HG02884 (cell line): ENCODE data around the gene RSAD2.

Source experiments
- ATAC-seq: cut with Tn5 transposase; IDR thresholded peaks from one replicate; pipeline ENCODE4 v1.9.1; 2021; ENCODE audit warnings: mild to moderate bottlenecking, moderate library complexity; ENCODE audit not compliant: unreplicated experiment

The RSAD2 gene

DNA sequence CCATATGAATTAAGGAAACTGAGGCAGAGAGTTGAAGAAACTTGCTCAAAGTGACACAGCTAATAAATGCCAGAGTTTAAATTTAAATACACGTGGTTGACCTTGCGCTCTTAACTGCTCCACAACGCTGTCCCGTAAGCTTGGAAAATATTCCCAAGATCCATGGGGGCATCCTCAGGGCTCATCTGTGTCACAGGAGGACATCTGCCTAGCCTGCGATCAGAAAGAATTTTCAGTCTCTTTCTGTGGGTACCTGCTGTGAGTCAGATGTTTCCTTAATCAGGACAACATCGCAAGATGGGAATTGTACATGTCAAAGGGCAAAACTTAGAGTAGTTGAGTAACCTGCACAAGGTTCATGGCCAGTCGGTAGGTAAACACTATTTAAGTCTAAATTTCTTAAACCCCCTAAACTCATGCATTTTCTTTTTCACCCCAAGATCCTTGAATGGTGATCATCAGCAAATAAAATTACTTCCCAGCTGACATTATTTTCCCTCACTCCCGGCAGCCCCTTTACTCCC is 13.3 kb upstream of the RSAD2 start:
- no peak for ATAC-seq

DNA sequence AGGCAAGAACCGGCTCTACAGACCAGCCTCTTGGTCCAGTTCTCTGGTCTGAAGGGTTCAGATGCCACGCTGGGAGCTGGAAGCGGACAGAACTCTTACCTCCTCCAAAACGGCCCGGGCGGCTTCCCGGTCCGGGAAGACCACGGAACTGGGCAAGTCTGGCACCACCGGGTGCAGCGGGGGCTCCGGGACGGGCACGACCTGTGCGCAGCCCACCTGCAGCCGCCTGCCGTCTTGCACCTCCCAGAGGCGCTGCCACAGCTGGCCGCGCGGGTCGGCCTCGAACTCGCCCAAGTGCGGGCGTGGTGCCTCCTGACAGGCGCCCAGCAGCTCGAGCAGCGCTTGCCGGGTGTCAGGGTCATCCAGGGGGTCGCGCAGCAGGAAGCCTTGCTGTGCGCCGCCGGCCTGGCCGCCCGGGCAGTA is 12.6 kb upstream of the RSAD2 start:
- peak; percentile 21 for ATAC-seq

DNA sequence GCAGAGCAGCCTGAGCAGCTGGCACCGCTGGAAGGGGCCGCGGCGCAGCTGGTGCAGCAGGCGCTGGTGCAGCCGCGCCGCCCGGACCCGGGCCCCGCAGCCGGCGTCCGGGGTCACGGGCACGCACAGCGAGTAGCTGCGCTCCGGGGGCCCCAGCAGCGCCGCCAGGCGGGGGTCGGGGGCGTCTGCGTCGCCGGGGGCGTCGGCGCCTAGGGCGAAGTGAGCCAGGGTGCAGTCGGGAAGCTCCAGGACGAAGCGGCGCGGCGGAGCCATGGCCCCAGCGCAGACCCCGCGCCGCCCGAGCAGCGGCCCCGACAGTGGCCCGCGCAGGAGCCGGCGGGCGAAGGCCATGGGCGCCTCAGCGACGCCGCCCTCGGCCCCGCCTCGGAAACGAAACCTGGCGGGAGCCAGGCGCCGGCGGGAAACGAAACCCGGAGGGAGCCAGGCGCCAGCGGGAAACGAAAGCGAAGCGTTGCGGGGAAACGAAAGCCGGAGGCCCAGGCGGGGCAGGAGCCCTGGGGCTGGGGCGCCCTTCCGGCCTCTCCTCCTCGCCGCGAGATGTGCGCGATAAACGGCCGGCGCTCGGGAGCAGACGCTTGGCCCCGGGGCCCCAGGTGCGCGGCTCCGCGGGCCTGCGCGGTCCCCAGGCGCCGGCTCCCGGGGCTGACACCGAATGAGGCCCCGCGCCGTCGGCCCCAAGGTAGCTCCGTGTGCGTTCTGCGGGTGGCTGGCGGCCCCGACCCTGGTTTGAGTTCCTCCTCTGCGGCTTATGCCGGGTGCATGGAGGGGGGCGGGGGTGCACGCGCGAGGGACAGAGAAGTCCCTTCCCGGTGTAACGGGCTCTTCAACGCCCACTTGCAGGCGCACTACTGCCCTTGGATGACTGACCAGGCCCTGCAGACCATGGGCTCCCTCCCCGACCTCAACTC is 12.0 kb upstream of the RSAD2 start, which contains the start of gene CMPK2:
TSS of gene CMPK2 (minus strand) at position 562 of the 929 bp plus-strand sequence. CDS start at position 351, 211 bp downstream.
- ATAC-seq, result peak; percentile 75

DNA sequence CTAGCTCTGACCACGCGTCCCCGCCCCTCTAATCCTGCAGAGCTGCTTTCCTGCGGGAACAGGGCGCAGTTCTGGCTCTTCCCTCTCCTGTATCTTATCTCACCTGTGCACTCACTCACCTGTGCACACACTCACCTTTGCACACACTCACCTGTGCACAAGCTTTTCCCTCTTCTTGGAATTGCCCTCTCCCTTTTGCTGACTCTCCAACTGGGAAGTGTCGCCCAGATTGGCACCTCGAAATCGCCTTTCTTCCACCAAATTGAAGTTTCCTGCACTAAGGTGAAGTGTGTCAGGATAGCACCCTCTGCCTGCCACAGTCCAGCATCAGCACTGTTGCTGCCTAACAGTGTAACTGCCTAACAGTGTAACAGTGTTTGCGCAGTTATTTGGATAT is 11.3 kb upstream of the RSAD2 start:
- ATAC-seq, result peak; percentile 43

DNA sequence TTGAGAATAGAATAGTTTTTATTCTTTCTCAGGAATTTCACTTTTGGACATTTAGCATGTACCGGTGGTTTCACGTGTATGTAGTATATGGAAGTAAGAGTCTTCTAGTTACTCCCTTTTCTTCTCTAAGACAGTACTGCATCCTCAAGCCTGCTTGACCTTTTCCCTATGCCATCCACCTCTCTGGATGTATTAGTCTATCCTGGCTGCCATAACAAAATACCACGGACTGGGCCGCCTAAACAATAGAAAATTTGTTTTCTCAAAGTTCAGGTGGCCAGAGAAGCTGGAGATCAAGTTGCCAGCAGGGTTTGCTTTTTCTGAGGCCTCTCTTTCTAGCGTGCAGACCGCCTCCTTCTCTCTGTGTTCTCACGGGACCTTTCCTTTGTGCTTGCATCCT is 10.6 kb upstream of the RSAD2 start:
- ATAC-seq, result no peak

DNA sequence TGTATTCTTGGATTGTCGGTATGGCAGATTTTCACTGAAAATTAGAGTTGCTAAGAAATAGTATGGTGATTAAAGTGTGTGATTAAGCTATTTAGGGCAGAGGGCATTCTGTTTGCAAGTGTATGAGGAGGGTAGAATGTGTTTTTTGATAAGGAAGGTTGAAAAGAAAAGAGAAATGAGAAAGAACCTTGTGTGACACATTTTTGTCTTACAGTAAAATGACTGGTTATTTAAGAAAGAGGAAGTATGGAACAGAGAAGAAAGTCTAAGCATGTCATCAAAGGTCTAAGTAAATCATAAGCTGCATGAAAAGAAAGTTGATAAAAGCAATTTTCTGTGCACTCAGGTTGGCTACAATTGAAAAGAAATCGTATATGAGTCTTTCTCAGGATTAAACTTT is 5.2 kb upstream of the RSAD2 start:
- ATAC-seq, result peak; percentile 54

DNA sequence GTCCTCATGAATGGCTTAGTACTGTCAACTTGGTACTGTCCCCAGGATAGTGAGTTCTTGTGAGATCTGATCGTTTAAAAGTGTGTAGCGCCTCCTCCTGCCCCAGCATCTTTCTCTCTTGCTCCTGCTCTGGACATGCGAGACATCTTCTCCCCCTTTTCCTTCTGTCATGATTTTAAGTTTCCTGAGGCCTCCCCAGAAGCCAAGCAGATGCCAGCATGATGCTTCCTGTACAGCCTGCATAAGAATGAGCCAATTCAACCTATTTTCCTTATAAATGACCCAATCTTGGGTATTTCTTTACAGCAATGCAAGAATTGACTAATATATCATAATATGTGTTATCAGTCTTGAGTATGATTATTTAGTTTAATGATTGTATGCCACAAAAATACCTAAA is 3.5 kb upstream of the RSAD2 start:
- ATAC-seq, result no peak

DNA sequence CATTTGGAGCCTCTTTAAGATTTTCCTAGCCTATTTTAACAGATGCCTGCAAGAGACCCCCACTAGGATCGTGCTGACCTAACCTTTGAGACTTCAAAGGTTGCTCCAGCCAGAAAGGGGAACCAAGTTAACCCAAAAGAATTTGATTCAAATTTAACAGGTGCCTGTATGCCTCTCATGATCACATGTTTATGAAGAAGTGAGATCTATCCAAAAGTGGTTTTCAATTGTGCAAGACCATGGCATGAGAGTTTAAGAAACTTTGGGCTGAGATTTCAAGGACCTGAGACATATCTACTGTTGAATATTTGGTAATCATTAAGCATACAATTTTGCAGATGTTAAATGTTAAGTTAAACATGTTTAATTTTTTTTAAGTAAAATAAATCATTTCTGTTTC is 1.3 kb upstream of the RSAD2 start:
- no peak for ATAC-seq

DNA sequence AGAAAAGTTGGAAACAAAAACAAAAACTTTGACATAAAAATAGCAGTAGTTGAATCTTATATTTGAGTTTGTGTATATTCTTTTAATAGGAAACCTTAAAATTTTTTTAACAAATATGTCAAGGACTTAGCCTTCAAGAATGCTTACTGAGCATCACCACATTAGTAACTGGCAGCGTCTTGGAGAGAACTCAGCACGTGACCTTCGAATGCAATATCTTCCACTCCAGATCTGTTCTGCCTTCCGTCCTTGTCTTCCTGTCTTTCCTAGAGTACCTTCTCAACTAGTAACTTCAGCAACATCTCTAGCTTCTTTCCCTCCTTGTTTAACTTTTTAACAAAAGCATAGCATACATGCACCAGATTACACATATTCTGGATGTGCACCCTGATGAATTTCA is 972 bp downstream of the RSAD2 start:
- ATAC-seq, result no peak

DNA sequence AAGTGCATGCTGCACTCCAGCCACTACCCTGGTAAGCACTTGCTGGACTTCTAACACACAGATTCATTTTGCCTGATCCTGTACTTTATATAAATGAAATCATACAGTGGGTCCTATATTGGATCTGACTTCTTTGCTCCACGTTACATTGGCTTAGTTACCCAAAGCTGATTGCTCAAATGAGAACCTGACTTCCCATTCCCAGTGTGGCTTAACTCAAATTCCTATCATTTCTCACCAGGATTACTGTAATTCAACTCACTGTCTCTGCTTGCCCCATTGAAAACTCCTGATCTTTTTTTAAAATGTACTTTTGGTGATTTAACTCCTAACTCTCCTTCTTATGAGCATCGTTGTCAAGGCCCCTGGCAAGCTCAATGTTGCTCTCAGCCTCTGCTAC is 1.4 kb downstream of the RSAD2 start:
- no peak for ATAC-seq

DNA sequence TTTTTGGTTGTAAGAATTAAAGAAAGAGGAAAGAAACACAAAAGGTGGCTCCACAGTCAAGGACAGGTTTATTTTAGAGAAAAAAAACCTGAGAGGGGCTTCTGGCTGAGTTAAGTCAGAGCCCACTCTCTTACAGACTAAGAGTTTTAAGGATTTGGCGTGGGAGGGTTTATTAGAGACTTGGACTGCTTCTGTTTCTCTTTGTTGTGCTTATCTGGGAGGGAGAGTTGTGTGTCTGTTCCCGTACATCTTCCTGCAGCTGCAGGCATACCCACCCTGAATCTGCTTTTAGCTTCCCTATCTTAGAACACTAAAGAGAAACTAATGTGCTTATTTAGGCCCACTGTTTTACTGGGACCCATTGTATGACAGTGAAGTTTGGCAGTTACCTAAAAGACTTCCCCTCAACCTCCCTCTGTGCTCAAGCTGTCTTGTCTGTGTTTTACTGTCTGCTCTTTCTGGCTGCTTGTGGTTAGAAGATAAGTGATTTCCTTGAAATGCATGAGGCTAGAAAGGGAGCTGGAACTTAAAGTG is 2.7 kb downstream of the RSAD2 start:
- ATAC-seq, result no peak

DNA sequence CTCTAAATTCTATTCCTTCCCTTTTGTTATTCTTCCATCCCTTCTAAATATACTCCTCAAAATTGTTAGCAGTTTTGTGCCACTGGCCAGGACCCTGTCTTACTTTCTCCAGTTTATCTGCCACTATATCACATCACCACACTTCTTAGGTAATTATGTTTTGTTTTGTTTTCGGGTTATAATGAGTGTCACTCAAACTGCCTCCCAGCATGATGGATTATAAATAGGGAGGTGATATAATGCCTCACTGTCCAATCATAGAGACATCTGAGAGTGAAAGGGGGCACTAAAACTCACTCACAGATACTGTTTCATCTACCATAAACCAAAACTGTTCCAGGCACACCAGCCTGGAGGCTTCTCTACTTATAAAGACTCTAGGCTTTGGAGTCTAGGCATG is 3.5 kb downstream of the RSAD2 start:
- no peak for ATAC-seq

DNA sequence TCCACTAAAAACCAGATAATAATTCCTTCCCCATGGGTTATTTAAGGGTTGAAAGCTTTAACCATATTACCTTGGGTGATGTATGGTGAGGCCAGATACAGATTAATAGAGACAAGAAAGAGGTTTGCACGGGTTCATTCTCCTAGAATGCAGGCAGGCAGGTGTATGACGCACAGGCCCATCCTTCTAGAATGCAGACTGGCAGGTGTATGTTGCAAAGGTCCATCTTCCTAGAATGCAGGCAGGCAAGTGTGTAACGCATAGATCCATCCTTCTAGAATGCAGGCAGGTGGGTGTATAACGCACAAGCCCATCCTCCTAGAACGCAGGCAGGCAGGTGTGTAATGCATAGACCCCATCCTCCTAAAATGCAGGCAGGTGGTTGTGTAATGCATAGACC is 3.9 kb downstream of the RSAD2 start:
- no peak for ATAC-seq

DNA sequence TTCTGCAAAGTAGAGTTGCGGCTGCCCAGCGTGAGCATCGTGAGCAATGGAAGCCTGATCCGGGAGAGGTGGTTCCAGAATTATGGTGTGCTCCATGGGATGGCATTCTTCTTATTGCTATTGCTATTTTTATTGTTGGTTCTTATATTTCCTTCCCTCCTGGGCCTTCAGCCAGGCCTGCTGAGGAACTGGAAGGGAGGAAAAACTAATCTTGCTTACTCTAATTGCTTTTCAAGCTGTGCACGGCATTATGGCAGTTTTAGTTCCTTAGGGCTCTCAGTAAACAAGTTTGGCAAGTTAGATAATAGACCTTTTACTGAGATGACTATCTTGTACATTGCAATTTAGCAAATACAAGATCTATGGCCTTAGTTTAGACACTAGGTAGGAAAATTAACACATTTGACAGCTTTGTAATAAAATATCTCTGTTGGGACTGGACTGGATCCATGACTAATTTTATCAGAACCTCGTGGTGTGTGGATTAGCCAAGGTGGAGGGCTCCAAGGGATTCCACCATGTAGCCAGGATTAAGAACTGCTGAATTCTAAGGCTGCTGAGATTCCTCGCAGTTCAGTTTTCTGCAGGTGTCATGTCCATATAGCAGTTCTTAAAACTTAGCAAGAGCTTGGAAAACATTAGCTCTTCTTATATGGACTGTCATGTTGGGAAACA is 6.0 kb downstream of the RSAD2 start:
- ATAC-seq, result no peak

DNA sequence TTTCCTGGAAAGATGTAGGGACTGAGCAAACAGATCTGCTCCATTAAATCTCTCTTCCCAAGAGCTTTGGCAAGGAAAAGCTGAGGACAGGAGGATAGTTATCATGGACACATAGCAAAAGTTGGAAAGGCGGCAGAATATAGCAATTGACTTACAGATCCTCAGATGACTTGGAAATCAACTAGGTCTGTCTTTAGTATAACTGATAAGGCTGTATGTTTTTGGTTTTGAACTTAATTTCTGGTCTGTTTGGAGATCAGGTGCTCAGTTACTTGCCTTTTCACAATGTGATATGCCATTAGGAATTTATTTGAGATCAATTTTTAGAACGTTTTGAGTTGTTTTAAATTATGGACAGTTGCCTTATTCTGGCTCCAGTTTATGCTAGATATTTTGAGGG is 8.0 kb downstream of the RSAD2 start:
- no peak for ATAC-seq

DNA sequence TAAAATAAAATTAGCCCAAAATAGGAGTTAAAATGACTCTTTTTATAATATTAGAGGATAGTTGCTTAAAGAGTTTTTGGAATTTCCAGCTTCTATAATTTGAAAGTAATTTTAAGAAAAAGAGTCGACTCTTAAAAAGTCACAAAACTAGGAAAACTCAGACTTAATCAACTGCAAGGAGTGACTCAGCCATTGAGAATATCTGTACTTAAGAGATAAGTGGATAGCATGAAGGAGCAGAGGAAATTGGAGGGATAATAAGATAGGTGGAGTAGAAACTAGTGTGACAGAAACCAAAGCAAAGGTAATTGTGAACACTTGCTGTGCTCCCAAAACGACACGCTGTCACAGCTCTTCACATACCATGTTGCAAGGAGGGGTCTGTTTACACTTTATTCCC is 8.4 kb downstream of the RSAD2 start:
- ATAC-seq, result no peak

DNA sequence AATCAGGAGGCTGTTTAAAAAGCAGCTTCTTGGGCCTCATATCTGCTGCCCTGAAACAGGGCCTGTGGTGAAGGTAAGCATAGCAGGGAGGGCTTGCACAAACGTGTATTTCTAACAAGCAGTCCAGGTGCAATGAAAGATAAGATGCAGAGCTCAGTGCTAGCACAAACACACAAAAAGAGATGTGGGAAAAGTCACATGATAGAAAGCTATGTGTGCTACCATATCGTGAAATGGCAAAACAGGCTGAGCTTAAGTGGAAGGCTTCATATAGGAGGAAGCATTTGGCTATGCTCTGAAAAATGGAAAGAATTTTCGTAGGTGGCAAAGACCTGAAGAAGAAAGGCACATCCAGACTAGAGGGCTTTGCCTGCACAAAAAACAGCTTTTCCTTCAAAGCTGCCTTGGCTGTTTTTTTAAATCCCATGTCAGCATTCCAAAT is 10.2 kb downstream of the RSAD2 start:
- ATAC-seq, result no peak

DNA sequence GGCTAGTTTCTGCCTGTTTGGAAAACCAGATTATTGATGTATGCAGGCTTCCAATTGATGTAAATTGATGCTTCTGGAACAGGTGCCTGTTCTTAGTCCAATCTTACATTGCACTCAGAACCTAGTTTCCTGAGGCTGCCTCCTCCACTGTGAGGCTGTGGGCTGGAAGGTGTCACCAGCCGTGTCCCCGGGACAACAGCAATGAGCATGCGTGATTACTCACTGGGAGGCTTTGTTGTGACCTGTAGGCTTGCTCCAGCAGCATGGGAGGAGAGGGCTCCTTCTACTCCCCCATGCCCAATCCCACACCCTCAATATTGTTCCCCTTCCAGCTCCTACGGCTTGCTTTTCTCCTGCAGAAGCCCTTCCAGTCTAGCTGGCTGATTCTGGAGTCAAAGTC is 11.1 kb downstream of the RSAD2 start:
- no peak for ATAC-seq

DNA sequence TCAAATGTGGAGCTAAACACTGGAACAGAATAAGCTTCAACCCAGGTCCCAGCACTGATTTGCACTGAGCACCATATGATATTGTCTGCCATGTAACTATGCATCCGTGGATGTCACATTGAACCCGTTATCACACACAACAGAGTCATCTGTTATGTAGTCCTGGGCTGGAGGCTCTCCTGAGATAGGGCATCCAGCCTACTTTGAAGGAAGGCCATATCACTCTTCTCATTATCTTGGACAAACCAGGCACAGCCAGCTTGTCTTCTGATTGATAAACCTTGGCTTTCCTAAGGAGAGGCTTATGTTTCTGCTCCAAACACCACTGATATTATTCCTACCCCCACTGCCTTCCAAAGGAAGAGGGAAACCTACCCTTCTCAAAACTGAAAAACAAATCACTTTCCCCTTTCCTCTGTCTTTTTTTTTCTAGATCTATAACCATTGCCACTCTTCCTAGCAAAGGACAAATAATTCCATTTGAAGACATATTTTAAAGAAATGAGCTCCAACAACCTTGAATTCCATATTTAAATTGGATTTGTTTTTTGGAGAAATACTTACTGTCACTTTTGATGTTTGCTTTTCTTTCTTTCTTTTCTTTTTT is 16.4 kb downstream of the RSAD2 start:
- no peak for ATAC-seq

DNA sequence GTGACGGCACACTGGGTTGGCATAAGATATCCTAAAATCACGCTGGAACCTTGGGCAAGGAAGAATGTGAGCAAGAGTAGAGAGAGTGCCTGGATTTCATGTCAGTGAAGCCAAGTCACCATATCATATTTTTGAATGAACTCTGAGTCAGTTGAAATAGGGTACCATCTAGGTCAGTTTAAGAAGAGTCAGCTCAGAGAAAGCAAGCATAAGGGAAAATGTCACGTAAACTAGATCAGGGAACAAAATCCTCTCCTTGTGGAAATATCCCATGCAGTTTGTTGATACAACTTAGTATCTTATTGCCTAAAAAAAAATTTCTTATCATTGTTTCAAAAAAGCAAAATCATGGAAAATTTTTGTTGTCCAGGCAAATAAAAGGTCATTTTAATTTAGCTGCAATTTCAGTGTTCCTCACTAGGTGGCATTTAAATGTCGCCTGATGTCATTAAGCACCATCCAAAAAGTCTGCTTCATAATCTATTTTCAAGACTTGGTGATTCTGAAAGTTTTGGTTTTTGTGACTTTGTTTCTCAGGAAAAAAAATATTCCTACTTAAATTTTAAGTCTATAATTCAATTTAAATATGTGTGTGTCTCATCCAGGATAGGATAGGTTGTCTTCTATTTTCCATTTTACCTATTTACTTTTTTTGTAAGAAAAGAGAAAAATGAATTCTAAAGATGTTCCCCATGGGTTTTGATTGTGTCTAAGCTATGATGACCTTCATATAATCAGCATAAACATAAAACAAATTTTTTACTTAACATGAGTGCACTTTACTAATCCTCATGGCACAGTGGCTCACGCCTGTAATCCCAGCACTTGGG is 19.6 kb downstream of the RSAD2 start:
- ATAC-seq, result peak; percentile 72
